Midbrain (tissue), 1 donor: ENCODE results near the gene HTR2B.
"Not testable (repeated sequence)": the region's sequence is repeated elsewhere in the genome, so short reads cannot be mapped to it uniquely, and the experiment has no call there.

Experiments used
- DNase-seq: peaks from one replicate; lab custom pipeline; 2025; lab: John Stamatoyannopoulos, UW

Gene HTR2B

GRCh38 chr2:231133365-231134099 lies 8.7 kb upstream of the HTR2B start:
- DNase-seq: no peak

GRCh38 chr2:231132129-231132528 lies 7.3 kb upstream of the HTR2B start:
- DNase-seq: no peak

- no peak for DNase-seq
Observed at GRCh38 chr2:231130336-231131056, 5.7 kb upstream of the HTR2B start.

- no peak for DNase-seq
Observed at GRCh38 chr2:231129216-231129615, 4.4 kb upstream of the HTR2B start.

- no peak for DNase-seq
Observed at GRCh38 chr2:231128541-231128940, 3.7 kb upstream of the HTR2B start.

- DNase-seq: no peak
Observed at GRCh38 chr2:231127936-231128335, 3.1 kb upstream of the HTR2B start.

- no peak for DNase-seq
Observed at GRCh38 chr2:231127480-231127879, 2.6 kb upstream of the HTR2B start.

GRCh38 chr2:231126123-231126522 lies 1.3 kb upstream of the HTR2B start:
- DNase-seq: no peak

- no peak for DNase-seq
Observed at GRCh38 chr2:231123362-231123898, 1.4 kb downstream of the HTR2B start.

GRCh38 chr2:231118614-231118942 lies 6.3 kb downstream of the HTR2B start:
- no peak for DNase-seq

GRCh38 chr2:231117922-231118613 lies 6.8 kb downstream of the HTR2B start:
- no peak for DNase-seq

GRCh38 chr2:231117148-231117547 lies 7.7 kb downstream of the HTR2B start:
- no peak for DNase-seq

GRCh38 chr2:231115651-231116050 lies 9.2 kb downstream of the HTR2B start:
- DNase-seq: no peak

- DNase-seq: no peak
Observed at GRCh38 chr2:231113489-231113888, 11.4 kb downstream of the HTR2B start.

GRCh38 chr2:231111987-231112386 lies 12.9 kb downstream of the HTR2B start:
- no peak for DNase-seq

GRCh38 chr2:231110551-231110950 lies 14.3 kb downstream of the HTR2B start:
- DNase-seq: no peak

GRCh38 chr2:231104115-231104713 lies 20.6 kb downstream of the HTR2B start:
- peak; percentile 75 for DNase-seq

- DNase-seq: no peak
Observed at GRCh38 chr2:231102772-231103171, 22.1 kb downstream of the HTR2B start.

- DNase-seq: no peak
Observed at GRCh38 chr2:231100990-231101389, 23.9 kb downstream of the HTR2B start.

- DNase-seq: not testable (repeated sequence)
Observed at GRCh38 chr2:231100321-231100720, 24.5 kb downstream of the HTR2B start.

GRCh38 chr2:231099918-231100317 lies 24.9 kb downstream of the HTR2B start:
- no peak for DNase-seq

- DNase-seq: no peak
Observed at GRCh38 chr2:231094736-231095346, 30.0 kb downstream of the HTR2B start.
